Right renal cortex interstitium (tissue), 3 donors: ENCODE measurements around the gene POLR1E. TPM values are rescaled to one million over a fixed set of nuclear protein-coding genes. Genes with fewer than 3 reads are reported as not detected.

Experiments used
- DNase-seq, 3 donors: peaks; one replicate each; pipeline ENCODE4 v3.0.0-alpha.2; 2013; ENCODE audit warnings: low read depth in 3 of 3, low spot score in 2 of 3
- polyA plus RNA-seq, 3 donors: library from polyadenylated mRNA; unstranded; fragments of 120-200 nt; gene quantifications; one replicate each; pipeline ENCODE4 v1.2.1, GENCODE V29; 2013; ENCODE audit not compliant: insufficient read length in 3 of 3

The POLR1E gene
- polyA plus RNA-seq, 3 donors = 24.2 to 27.4 (median 25.0) TPM

- no peak for DNase-seq
Observed at GRCh38 chr9:37531699-37532098, 46.0 kb downstream of the POLR1E start.

GRCh38 chr9:37534412-37534811 lies 48.7 kb downstream of the POLR1E start:
- DNase-seq = no peak

- DNase-seq = no peak
Observed at GRCh38 chr9:37534901-37535300, 49.2 kb downstream of the POLR1E start.

- DNase-seq = no peak
Observed at GRCh38 chr9:37538099-37538498, 52.4 kb downstream of the POLR1E start.

- no peak for DNase-seq
Observed at GRCh38 chr9:37539634-37540033, 53.9 kb downstream of the POLR1E start.

- no peak for DNase-seq
Observed at GRCh38 chr9:37540634-37541033, 54.9 kb downstream of the POLR1E start.

GRCh38 chr9:37541465-37541864 lies 55.7 kb downstream of the POLR1E start:
- no peak for DNase-seq

GRCh38 chr9:37542488-37542887 lies 56.7 kb downstream of the POLR1E start:
- DNase-seq = no peak

GRCh38 chr9:37542895-37543294 lies 57.1 kb downstream of the POLR1E start:
- DNase-seq = no peak

- DNase-seq = no peak
Observed at GRCh38 chr9:37543468-37543867, 57.7 kb downstream of the POLR1E start.

- DNase-seq = no peak
Observed at GRCh38 chr9:37547328-37547878, 61.7 kb downstream of the POLR1E start.

GRCh38 chr9:37549527-37549926 lies 63.8 kb downstream of the POLR1E start:
- no peak for DNase-seq

- DNase-seq = no peak
Observed at GRCh38 chr9:37550781-37551180, 65.0 kb downstream of the POLR1E start.

GRCh38 chr9:37551468-37551867 lies 65.7 kb downstream of the POLR1E start:
- DNase-seq = no peak

GRCh38 chr9:37551888-37552287 lies 66.1 kb downstream of the POLR1E start:
- no peak for DNase-seq

Other genes starting within 250 kb of the POLR1E start
- gene GRHPR, start 63.3 kb upstream of the POLR1E start, polyA plus RNA-seq = 100 to 1,000 TPM; 124 to 146 (median 132) TPM
- 10 to 100 TPM; 32.3 to 33.6 (median 32.4) TPM for gene ZBTB5, start 20.5 kb upstream of the POLR1E start, polyA plus RNA-seq
- gene FBXO10, start 90.4 kb downstream of the POLR1E start, polyA plus RNA-seq = 10 to 100 TPM; 11.8 to 13.3 (median 12.9) TPM
- gene TOMM5, start 106.6 kb downstream of the POLR1E start, polyA plus RNA-seq = 100 to 1,000 TPM; 123 to 136 (median 134) TPM
- gene FRMPD1, start 165.0 kb downstream of the POLR1E start, polyA plus RNA-seq = under 1 TPM; 0.68 to 0.89 (median 0.81) TPM